Heart right ventricle (tissue), 16 donors: ENCODE data around the gene SCOC. TPM values are rescaled to one million over a fixed set of nuclear protein-coding genes. Genes with fewer than 3 reads are reported as not detected.

ENCODE experiments used
- ATAC-seq, 8 donors: fragments of 200-7000 bp; cut with Tn5 transposase; one replicate each; pipeline ENCODE4 v1.9.1; 2020; ENCODE audit warnings: mild to moderate bottlenecking in 8 of 8, moderate library complexity in 8 of 8, moderate number of reproducible peaks in 1 of 8
- DNase-seq, 2 donors: peaks; one replicate each; pipeline ENCODE4 v3.0.0-alpha.2; 2020
- H3K27ac ChIP-seq, 10 donors: fragments of 200-600 bp; sonication (generic) in 2 of 10; one replicate each; pipeline versions ENCODE4 v1.5.0 to v1.8.0; 2020 to 2022; ENCODE audit warnings: mild to moderate bottlenecking in 3 of 10
- H3K27me3 ChIP-seq, 7 donors: fragments of 200-600 bp; one replicate each; pipeline ENCODE4 v1.8.0; 2021 to 2022; ENCODE audit warnings: mild to moderate bottlenecking in 2 of 7
- H3K36me3 ChIP-seq, 9 donors: fragments of 200-600 bp; sonication (generic) in 1 of 9; one replicate each; pipeline versions ENCODE4 v1.5.0 to v1.8.0; 2020 to 2022; ENCODE audit warnings: mild to moderate bottlenecking in 2 of 9
- H3K4me1 ChIP-seq, 9 donors: fragments of 200-600 bp; sonication (generic) in 1 of 9; one replicate each; pipeline versions ENCODE4 v1.5.0 to v1.8.0; 2020 to 2022; ENCODE audit warnings: mild to moderate bottlenecking in 4 of 9
- H3K4me3 ChIP-seq, 10 donors: fragments of 200-600 bp; sonication (generic) in 2 of 10; one replicate each; pipeline versions ENCODE4 v1.5.0 to v1.8.0; 2020 to 2022; ENCODE audit warnings: mild to moderate bottlenecking in 7 of 10, moderate library complexity in 2 of 10
- H3K9me3 ChIP-seq, 11 donors: fragments of 200-600 bp in 10 of 11; sonication (generic) in 2 of 11; one replicate each; pipeline versions ENCODE4 v1.5.0 to v1.8.0; 2013 to 2022; ENCODE audit warnings: mild to moderate bottlenecking in 2 of 11, control low read depth in 1 of 11, moderate library complexity in 1 of 11
- WGBS, 2 donors: extraction: QIAGEN DNeasy Blood & Tissue Kit; methylation state at CpG; one replicate each; pipeline ENCODE4 v1.1.7; 2013; ENCODE audit warnings: inconsistent platforms in 1 of 2; 5-methylcytosine and 5-hydroxymethylcytosine counted together
- intact Hi-C, 10 donors: fragments of 100-400 bp; cut with DNase I; formaldehyde crosslinking; loops; one replicate each; pipeline versions ENCODE4 v1.11.1 to v1.14.2; 2022
- polyA plus RNA-seq, 2 donors: library from polyadenylated mRNA; stranded (reverse); fragments of 200-250 nt; gene quantifications; one replicate each; pipeline ENCODE4 v1.2.3, GENCODE V29; 2013
- total RNA-seq, 10 donors: library from RNA; stranded (reverse); fragmentation: NEBNext Ultra II Directional in 3 of 10; extraction: Animal tissue kit (Norgen Biotek cat#: 25700) in 3 of 10; gene quantifications; one replicate each; pipeline versions ENCODE4 v1.2.1 to v1.2.4, GENCODE V29; 2021 to 2023
- TF ChIP-seq, protein P1 (sequence below), 9 donors: fragments of 200-600 bp; sonication (generic) in 2 of 9; IDR thresholded peaks; one replicate each; pipeline versions ENCODE4 v1.5.0 to v1.8.0; 2021 to 2022; ENCODE audit warnings: antibody characterized with exemption in 9 of 9, mild to moderate bottlenecking in 5 of 9, moderate library complexity in 1 of 9
- donor health status: Arrhythmogenic right ventricular cardiomyopathy.
- donor health status: ischemic (EF 13 %, LVEDD 7.1; RV severe dilation, severe dysfunction).
- donor health status: healthy with polysubstance abuse.
- donor health status: DM: no; HTN: yes; CAD: no.
- donor health status: DM: no; HTN: no; CAD: no.
- donor health status: ischemic (EF 25% LVEDD 6.9; RV normal size, moderate dysfunction).
- donor health status: ischemic (EF 25% LVEDD 5.7; RV mildly dilated, moderate dysfunction).
- donor health status: healthy.
- donor health status: DM: yes; HTN: yes; CAD: no.
- donor health status: Ischemic cardiomyopathy.
- donor health status: ischemic (EF 35%, LVEDD 5.7; RV mildly dilated, moderate dysfunction).
- donor health status: nonischemic (EF 11% LVEDD 7.7; RV severe dilation, severe dysfunction).
- donor health status: DM: yes; HTN: yes; CAD: no.
- donor health status: PGD.
- donor health status: ischemic (EF 29% LVEDD 5.4; RV normal size, mild dysfunction).
- donor health status: nonischemic (EF 23%, LVEDD 6.1; RV moderate dilation, normal function).

The SCOC gene
- total and polyA plus RNA-seq, 12 donors = 41.0 to 76.8 (median 66.6) TPM

DNA sequence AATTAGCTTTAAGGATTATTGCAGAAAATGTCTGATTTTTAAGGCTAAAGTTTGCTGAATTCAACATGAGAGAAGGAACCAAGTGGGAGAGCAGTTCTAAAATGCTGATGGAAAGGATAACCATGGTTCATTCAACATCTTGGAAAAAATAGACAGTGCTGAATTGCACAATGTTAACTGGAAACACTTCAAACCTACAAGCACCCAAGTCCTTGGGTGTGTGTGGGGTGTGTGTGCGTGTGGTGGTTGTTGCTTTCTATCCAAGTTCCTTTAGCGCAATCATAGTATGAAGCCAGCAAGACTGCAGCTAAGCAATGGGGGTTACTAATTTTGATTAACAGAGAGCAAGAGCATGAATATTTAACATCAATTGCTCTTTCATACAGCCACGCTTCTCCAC, 29.3 kb upstream of the SCOC start:
- DNase-seq = no peak
- intact Hi-C loops = no loop called here
- H3K36me3 ChIP-seq = no peaks in the 10 kb centered on the region
- TF ChIP-seq, protein P1, sequence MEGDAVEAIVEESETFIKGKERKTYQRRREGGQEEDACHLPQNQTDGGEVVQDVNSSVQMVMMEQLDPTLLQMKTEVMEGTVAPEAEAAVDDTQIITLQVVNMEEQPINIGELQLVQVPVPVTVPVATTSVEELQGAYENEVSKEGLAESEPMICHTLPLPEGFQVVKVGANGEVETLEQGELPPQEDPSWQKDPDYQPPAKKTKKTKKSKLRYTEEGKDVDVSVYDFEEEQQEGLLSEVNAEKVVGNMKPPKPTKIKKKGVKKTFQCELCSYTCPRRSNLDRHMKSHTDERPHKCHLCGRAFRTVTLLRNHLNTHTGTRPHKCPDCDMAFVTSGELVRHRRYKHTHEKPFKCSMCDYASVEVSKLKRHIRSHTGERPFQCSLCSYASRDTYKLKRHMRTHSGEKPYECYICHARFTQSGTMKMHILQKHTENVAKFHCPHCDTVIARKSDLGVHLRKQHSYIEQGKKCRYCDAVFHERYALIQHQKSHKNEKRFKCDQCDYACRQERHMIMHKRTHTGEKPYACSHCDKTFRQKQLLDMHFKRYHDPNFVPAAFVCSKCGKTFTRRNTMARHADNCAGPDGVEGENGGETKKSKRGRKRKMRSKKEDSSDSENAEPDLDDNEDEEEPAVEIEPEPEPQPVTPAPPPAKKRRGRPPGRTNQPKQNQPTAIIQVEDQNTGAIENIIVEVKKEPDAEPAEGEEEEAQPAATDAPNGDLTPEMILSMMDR (IDR thresholded peaks at IDR 0.05) = no peak
- no peaks in the 10 kb centered on the region for H3K9me3 ChIP-seq
- no peak overlapping the region for H3K4me3 ChIP-seq
- no peak overlapping the region for H3K27ac ChIP-seq
- H3K4me1 ChIP-seq = peaks cover 0 to 10% (median 0%) of the 10 kb centered on the region in 9 donors
- H3K27me3 ChIP-seq = peaks cover 0 to 13% (median 0%) of the 10 kb centered on the region in 7 donors
- WGBS, 2 donors = 89 to 93% methylated on average over 3 of the region's 3 CpGs
- no peak for ATAC-seq

DNA sequence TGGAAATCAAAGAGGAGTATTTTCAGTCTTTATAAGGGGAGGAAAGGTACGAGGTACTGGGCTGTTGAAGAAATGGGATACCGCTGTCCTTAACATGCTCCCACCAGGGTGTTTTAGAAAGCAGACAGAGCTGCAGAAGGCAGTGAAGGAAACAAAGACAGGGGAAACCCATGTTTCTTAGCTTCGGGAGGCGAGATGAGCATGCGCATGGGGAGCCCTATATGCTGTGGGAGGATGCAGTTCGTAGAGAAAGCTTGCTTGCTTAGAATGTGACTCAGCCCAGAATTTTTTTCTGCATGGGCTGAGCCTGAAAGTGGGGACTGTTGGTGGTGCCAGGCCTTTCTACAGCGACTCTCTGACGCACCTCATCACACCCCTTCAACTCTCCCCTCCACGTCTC, 28.8 kb upstream of the SCOC start:
- no peaks in the 10 kb centered on the region for H3K36me3 ChIP-seq
- H3K27me3 ChIP-seq = peaks cover 0 to 13% (median 0%) of the 10 kb centered on the region in 7 donors
- no peak for DNase-seq
- WGBS, 2 donors = 87 to 88% methylated on average over 9 of the region's 9 CpGs
- intact Hi-C loops = loop anchor here in 1 of 10 donors (5.0 kb wide), 1 partner anchor 53 kb away; no protein-coding TSS in a partner anchor
- no peaks in the 10 kb centered on the region for H3K9me3 ChIP-seq
- TF ChIP-seq, protein P1 (IDR thresholded peaks at IDR 0.05) = no peak
- ATAC-seq = no peak
- no peak overlapping the region for H3K4me3 ChIP-seq
- H3K27ac ChIP-seq = no peak overlapping the region
- H3K4me1 ChIP-seq = peaks cover 0 to 10% (median 0%) of the 10 kb centered on the region in 9 donors

DNA sequence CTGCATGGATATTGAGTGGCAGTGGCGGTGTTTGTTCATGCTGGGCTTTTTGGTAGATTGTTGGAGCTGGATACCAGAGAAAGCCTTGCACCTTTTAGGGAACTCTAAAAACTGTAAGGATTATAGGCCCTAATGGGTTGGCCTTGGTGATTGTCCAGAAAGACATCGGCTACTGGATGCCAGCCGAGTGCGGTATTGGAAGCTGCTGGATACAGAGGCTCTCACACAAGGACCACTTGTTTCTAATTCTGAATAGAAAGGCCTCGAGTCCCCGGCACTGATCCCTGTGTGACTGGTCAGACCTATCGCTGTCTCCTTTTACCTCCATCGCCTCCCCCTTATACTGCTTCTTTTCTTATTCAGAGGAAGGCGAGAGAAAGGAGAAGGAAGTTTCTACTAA, 27.3 kb upstream of the SCOC start:
- no peak overlapping the region for H3K27ac ChIP-seq
- 86 to 91% methylated on average over 9 of the region's 9 CpGs for WGBS, 2 donors
- H3K36me3 ChIP-seq = no peaks in the 10 kb centered on the region
- H3K4me1 ChIP-seq = peaks cover 0 to 10% (median 0%) of the 10 kb centered on the region in 9 donors
- ATAC-seq (no peak), DNase-seq (no peak)
- intact Hi-C loops = loop anchor here in 1 of 10 donors (5.0 kb wide), 1 partner anchor 51 kb away; no protein-coding TSS in a partner anchor
- H3K4me3 ChIP-seq = no peak overlapping the region
- TF ChIP-seq, protein P1 (IDR thresholded peaks at IDR 0.05) = no peak
- no peaks in the 10 kb centered on the region for H3K9me3 ChIP-seq
- H3K27me3 ChIP-seq = peaks cover 0 to 13% (median 0%) of the 10 kb centered on the region in 7 donors

DNA sequence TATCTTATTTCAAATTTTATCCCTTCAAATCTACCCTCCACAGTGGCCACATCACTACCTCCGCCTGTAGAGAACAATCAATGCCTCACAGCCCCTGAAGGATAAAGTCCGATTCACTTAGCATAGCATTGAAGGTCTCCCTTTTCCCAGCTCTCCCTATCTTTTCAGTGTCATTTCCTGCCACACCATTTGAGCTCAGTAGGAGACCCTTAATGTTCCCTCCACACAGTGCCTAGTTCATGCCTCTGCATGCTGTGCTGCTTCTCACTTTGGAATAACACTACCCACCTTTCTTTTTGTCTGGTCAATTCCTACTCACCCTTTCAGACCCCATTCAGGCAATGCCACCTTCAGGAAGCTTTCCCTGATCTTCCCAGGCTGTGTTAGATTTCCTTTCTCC, 23.6 kb upstream of the SCOC start:
- DNase-seq (no peak), ATAC-seq (no peak)
- Histone ChIP-seq H3K4me1 (no peaks in the 10 kb centered on the region), H3K4me3 (no peak overlapping the region), H3K36me3 (no peaks in the 10 kb centered on the region), H3K27ac (no peak overlapping the region), H3K27me3 (peaks cover 0 to 13% (median 0%) of the 10 kb centered on the region in 7 donors), H3K9me3 (no peaks in the 10 kb centered on the region)
- TF ChIP-seq, protein P1 (IDR thresholded peaks at IDR 0.05) = no peak
- 72 to 78% methylated on average over 2 of the region's 2 CpGs for WGBS, 2 donors
- intact Hi-C loops = loop anchor here in 2 of 10 donors (5.0 to 10.0 kb wide), 2 partner anchors 47 to 505 kb away; no protein-coding TSS in a partner anchor
